Astrocyte (in vitro differentiated cells and primary cell): ENCODE data around the gene CEACAM16.

Source experiments
- EZH2 ChIP-seq: IDR thresholded peaks from 2 replicates; pipeline ENCODE4 v1.6.1; 2012; ENCODE audit warnings: mild to moderate bottlenecking, low read length, inconsistent platforms; ENCODE audit not compliant: insufficient read depth
- TF ChIP-seq, protein P1 (sequence below): IDR thresholded peaks from 2 replicates; pipeline ENCODE4 v1.5.1; 2011; ENCODE audit warnings: low read depth, mild to moderate bottlenecking, inconsistent platforms, low read length, moderate library complexity; ENCODE audit not compliant: insufficient read depth

GRCh38 chr19:44658069-44658733, 40.8 kb upstream of the CEACAM16 start:
- TF ChIP-seq, protein P1, sequence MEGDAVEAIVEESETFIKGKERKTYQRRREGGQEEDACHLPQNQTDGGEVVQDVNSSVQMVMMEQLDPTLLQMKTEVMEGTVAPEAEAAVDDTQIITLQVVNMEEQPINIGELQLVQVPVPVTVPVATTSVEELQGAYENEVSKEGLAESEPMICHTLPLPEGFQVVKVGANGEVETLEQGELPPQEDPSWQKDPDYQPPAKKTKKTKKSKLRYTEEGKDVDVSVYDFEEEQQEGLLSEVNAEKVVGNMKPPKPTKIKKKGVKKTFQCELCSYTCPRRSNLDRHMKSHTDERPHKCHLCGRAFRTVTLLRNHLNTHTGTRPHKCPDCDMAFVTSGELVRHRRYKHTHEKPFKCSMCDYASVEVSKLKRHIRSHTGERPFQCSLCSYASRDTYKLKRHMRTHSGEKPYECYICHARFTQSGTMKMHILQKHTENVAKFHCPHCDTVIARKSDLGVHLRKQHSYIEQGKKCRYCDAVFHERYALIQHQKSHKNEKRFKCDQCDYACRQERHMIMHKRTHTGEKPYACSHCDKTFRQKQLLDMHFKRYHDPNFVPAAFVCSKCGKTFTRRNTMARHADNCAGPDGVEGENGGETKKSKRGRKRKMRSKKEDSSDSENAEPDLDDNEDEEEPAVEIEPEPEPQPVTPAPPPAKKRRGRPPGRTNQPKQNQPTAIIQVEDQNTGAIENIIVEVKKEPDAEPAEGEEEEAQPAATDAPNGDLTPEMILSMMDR: no peak
- TF ChIP-seq EZH2: no peak
